Fibroblast of lung (primary cell): ENCODE measurements around the gene HIVEP3. TPM values are rescaled to one million over a fixed set of nuclear protein-coding genes. Genes with fewer than 3 reads are reported as not detected.

Experiments used
- DNase-seq, 2 donors: peaks; one replicate each; pipeline versions ENCODE4 v3.0.0 to v3.0.0-alpha.2; 2010; ENCODE audit warnings: low read depth in 2 of 2
- H2AFZ ChIP-seq: 2 replicates; pipeline ENCODE4 v1.5.1; 2012; ENCODE audit warnings: low read length, control low read depth, inconsistent platforms
- H3K27ac ChIP-seq: 2 replicates; pipeline ENCODE4 v1.5.1; 2011; ENCODE audit warnings: low read length, control low read depth; ENCODE audit not compliant: insufficient read depth
- H3K27me3 ChIP-seq: 2 replicates; pipeline ENCODE4 v1.5.1; 2011; ENCODE audit warnings: mild to moderate bottlenecking, low read length; ENCODE audit not compliant: control insufficient read depth, insufficient read depth
- H3K36me3 ChIP-seq: 2 replicates; pipeline ENCODE4 v1.5.1; 2011; ENCODE audit warnings: low read length; ENCODE audit not compliant: control insufficient read depth, insufficient read depth
- H3K4me1 ChIP-seq: 2 replicates; pipeline ENCODE4 v1.5.1; 2011; ENCODE audit warnings: low read length; ENCODE audit not compliant: control insufficient read depth, insufficient read depth; ENCODE audit errors: extremely low read depth
- H3K4me2 ChIP-seq: 2 replicates; pipeline ENCODE4 v1.5.1; 2011; ENCODE audit warnings: low read length, control low read depth; ENCODE audit not compliant: insufficient read depth; ENCODE audit errors: extremely low read depth
- H3K4me3 ChIP-seq, 4 experiments: fragments of 200-600 bp in 1 of 4; sonication (generic) in 1 of 4; replicated peaks in 1 of 4; 2 replicates each; pipeline ENCODE4 v1.5.1; 2011 to 2016; ENCODE audit warnings: low read length in 4 of 4, low read depth in 3 of 4, mild to moderate bottlenecking in 3 of 4, control low read depth in 2 of 4, inconsistent platforms in 1 of 4, mixed read lengths in 1 of 4; ENCODE audit not compliant: insufficient read depth in 1 of 4; ENCODE audit errors: control extremely low read depth in 1 of 4
- H3K79me2 ChIP-seq: 2 replicates; pipeline ENCODE4 v1.5.1; 2012; ENCODE audit warnings: mild to moderate bottlenecking, low read length, inconsistent platforms; ENCODE audit not compliant: control insufficient read depth, insufficient read depth
- H3K9ac ChIP-seq: 2 replicates; pipeline ENCODE4 v1.5.1; 2011; ENCODE audit warnings: mild to moderate bottlenecking, low read length, control low read depth; ENCODE audit not compliant: insufficient read depth
- H3K9me3 ChIP-seq: 2 replicates; pipeline ENCODE4 v1.5.1; 2012; ENCODE audit warnings: low read depth, low read length; ENCODE audit not compliant: control insufficient read depth, insufficient read depth
- H4K20me1 ChIP-seq: 2 replicates; pipeline ENCODE4 v1.5.1; 2011; ENCODE audit warnings: low read length; ENCODE audit not compliant: control insufficient read depth, insufficient read depth; ENCODE audit errors: extremely low read depth
- CTCF ChIP-seq, 2 donors: IDR thresholded peaks in 1 of 2; conservative IDR thresholded peaks in 1 of 2; 1 replicate in 1 of 2; 2 replicates in 1 of 2; pipeline ENCODE4 v1.5.1; 2011 to 2012; ENCODE audit warnings: low read length in 2 of 2, control low read depth in 1 of 2, inconsistent platforms in 1 of 2, low read depth in 1 of 2, mild to moderate bottlenecking in 1 of 2
- EZH2 ChIP-seq: IDR thresholded peaks from 2 replicates; pipeline ENCODE4 v1.5.1; 2012; ENCODE audit warnings: low read length, control low read depth, mild to moderate bottlenecking; ENCODE audit errors: missing control alignments
- polyA plus RNA-seq, 2 donors: library from polyadenylated mRNA; depleted of rRNA in 1 of 2; stranded (reverse) in 1 of 2; unstranded in 1 of 2; fragments of >200 nt; gene quantifications; 2 replicates each; pipeline ENCODE4 v1.2.1, GENCODE V29; 2011 to 2012; ENCODE audit warnings: missing spikeins in 1 of 2
- total RNA-seq: library from RNA; depleted of rRNA; stranded (reverse); fragments of >200 nt; gene quantifications from 2 replicates; pipeline ENCODE4 v1.2.1, GENCODE V29; 2014

HIVEP3 gene
- total and polyA plus RNA-seq, 2 donors (not counting 1 experiment from before 2014, with no cell fraction given) = 0.83 to 3.2 TPM

GRCh38 chr1:41587791-41588190 is 330.9 kb downstream of the HIVEP3 start:
- H3K4me2 ChIP-seq = no peak overlapping the region
- H3K4me3 ChIP-seq = no peak overlapping the region
- TF ChIP-seq EZH2 = no peak
- no peak for TF ChIP-seq CTCF (conservative IDR thresholded peaks at IDR 0.05 in 1 of 2, IDR thresholded peaks at IDR 0.05 in 1 of 2; ENCODE audit: low read depth in 1 of 2, low read length in 2 of 2)
- H3K79me2 ChIP-seq = no peaks in the 10 kb centered on the region
- DNase-seq = no peak
- H3K4me1 ChIP-seq = no peaks in the 10 kb centered on the region
- H4K20me1 ChIP-seq = no peaks in the 10 kb centered on the region
- no peak overlapping the region for H3K27ac ChIP-seq
- no peaks in the 10 kb centered on the region for H3K27me3 ChIP-seq
- H3K36me3 ChIP-seq = no peaks in the 10 kb centered on the region
- no peaks in the 10 kb centered on the region for H3K9me3 ChIP-seq
- H2AFZ ChIP-seq = no peak overlapping the region
- no peak overlapping the region for H3K9ac ChIP-seq

GRCh38 chr1:41586230-41586629 is 332.5 kb downstream of the HIVEP3 start:
- Histone ChIP-seq H3K4me3 (no peak overlapping the region), H3K4me1 (no peaks in the 10 kb centered on the region), H3K27me3 (no peaks in the 10 kb centered on the region), H3K79me2 (no peaks in the 10 kb centered on the region), H3K36me3 (no peaks in the 10 kb centered on the region), H3K4me2 (no peak overlapping the region), H3K27ac (no peak overlapping the region), H3K9me3 (no peaks in the 10 kb centered on the region), H2AFZ (no peak overlapping the region), H3K9ac (no peak overlapping the region), H4K20me1 (no peaks in the 10 kb centered on the region)
- TF ChIP-seq EZH2 = no peak
- no peak for TF ChIP-seq CTCF (conservative IDR thresholded peaks at IDR 0.05 in 1 of 2, IDR thresholded peaks at IDR 0.05 in 1 of 2; ENCODE audit: low read depth in 1 of 2, low read length in 2 of 2)
- DNase-seq = no peak

DNA sequence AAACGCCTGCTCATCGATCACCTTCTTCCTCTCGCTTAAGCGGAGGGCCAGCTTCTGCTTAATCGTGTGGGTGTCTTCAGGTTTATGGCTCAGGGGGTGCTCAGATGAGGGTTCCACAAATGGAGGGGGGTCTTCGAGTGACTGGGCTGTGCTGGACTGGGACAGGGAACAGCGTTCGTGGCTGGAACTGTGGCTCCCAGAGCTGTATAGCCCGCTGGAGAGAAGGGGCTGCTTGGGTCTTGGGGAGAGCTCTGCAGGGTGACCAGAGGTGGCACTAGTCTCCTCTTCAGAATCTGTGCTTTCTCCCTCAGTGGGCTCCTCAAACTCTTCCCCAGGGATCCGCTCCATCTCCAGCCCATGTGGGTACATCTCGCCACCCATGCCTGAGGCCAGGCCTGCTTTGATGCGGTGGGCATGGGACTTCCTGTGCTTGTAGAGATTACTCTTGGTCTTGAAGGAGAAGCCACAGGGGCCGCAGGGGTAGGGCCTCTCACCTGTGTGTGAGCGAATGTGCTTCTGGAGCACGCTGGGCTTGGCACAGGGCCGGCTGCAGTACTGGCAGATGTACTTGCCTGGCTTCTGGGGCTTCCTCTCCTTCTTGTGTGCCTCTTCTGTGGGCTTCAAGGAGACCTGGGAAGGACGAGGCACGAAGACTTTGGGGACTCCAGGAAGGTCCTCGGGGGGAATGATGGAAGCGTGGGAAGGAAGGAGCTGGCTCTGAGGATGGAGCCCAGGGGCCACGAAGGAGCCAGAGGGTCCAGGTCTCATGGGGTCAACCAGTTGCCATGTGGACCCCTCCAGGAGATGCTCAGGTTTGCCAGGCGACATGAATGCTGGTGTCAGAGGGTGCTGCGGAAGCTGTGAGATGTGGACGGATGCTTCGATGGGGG is 334.8 kb downstream of the HIVEP3 start:
- no peak for TF ChIP-seq CTCF (conservative IDR thresholded peaks at IDR 0.05 in 1 of 2, IDR thresholded peaks at IDR 0.05 in 1 of 2; ENCODE audit: low read depth in 1 of 2, low read length in 2 of 2)
- no peak for TF ChIP-seq EZH2
- Histone ChIP-seq H3K27ac (no peak overlapping the region), H3K27me3 (no peaks in the 10 kb centered on the region), H3K9ac (no peak overlapping the region), H3K4me1 (no peaks in the 10 kb centered on the region), H3K4me3 (no peak overlapping the region), H3K36me3 (no peaks in the 10 kb centered on the region), H3K79me2 (no peaks in the 10 kb centered on the region), H3K4me2 (no peak overlapping the region), H3K9me3 (no peaks in the 10 kb centered on the region), H2AFZ (no peak overlapping the region), H4K20me1 (no peaks in the 10 kb centered on the region)
- DNase-seq = no peak
